Measurements from ENCODE around the gene NEU1. TPM values are rescaled to one million over a fixed set of nuclear protein-coding genes. Genes with fewer than 3 reads are reported as not detected.
"Not testable (repeated sequence)": the region's sequence is repeated elsewhere in the genome, so short reads cannot be mapped to it uniquely, and the experiment has no call there.

The NEU1 gene
- total and polyA plus RNA-seq, 8 donors: 11.3 to 60.7 (median 23.6) TPM

DNA sequence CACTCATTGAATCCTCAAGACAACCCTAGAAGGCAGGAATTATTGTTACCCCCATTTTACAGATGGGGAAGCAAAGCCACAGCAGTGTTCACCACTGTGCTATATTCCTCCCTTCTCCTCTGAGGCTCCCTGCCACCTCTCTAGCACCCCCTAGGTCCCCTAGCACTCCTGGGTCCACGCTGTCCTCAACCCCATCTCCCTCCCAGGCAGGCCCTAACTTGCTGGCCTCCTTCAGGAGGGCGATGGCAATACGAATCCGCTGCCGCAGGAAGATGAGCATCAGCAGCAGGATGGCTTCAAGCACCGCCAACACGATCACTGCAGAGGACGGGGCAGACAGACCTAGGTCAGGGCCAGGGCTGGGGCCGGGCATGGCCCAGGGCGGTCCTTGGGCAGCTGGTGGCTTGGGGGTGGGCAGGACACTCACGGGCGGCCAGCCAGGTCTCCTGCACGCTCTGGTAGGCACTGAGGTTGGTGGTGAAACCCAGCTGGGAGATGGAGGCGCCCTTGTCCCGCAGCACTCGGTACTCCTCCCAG is 7.8 kb upstream of the NEU1 start:
- peaks cover 13 to 28% (median 17%) of the 10 kb centered on the region in 4 donors for H3K4me1 ChIP-seq

GRCh38 chr6:31869343-31869742 is 6.7 kb upstream of the NEU1 start:
- DNase-seq: no peak
- intact Hi-C loops (cut with DNase I; ENCODE audit: low total_unique reads): no loop called here
- no peak for TF ChIP-seq POLR2A (IDR thresholded peaks at IDR 0.05)
- TF ChIP-seq CTCF (IDR thresholded peaks at IDR 0.05): no peak
- no peak for TF ChIP-seq EP300 (IDR thresholded peaks at IDR 0.05)
- TF ChIP-seq POLR2AphosphoS5 (IDR thresholded peaks at IDR 0.05): no peak
- Histone ChIP-seq H3K36me3 (peaks cover 12 to 72% (median 33%) of the 10 kb centered on the region in 4 donors), H3K4me3 (no peak overlapping the region), H3K4me1 (peaks cover 8 to 37% (median 14%) of the 10 kb centered on the region in 4 donors), H3K27me3 (no peaks in the 10 kb centered on the region), H3K9me3 (no peaks in the 10 kb centered on the region), H3K27ac (no peak overlapping the region)
- WGBS, 5 donors: 77 to 92% (median 87%) methylated on average over 7 to 8 of the region's 8 CpGs

More for the DNA sequence above, 7.8 kb upstream of the NEU1 start:
- H3K36me3 ChIP-seq: peaks cover 13 to 75% (median 37%) of the 10 kb centered on the region in 4 donors
- TF ChIP-seq POLR2A (IDR thresholded peaks at IDR 0.05) (no peak), EP300 (IDR thresholded peaks at IDR 0.05) (no peak), POLR2AphosphoS5 (IDR thresholded peaks at IDR 0.05) (no peak), CTCF (IDR thresholded peaks at IDR 0.05) (no peak)
- intact Hi-C loops (cut with DNase I; ENCODE audit: low total_unique reads): no loop called here
- H3K27me3 ChIP-seq: no peaks in the 10 kb centered on the region
- no peak overlapping the region for H3K27ac ChIP-seq
- H3K4me3 ChIP-seq: no peak overlapping the region
- no peaks in the 10 kb centered on the region for H3K9me3 ChIP-seq
- WGBS, 5 donors: 70 to 83% (median 81%) methylated on average over 15 to 16 of the region's 16 CpGs
- DNase-seq: no peak

GRCh38 chr6:31868658-31868971 is 6.0 kb upstream of the NEU1 start:
- H3K9me3 ChIP-seq; DNase-seq; H3K4me3 ChIP-seq; intact Hi-C loops (cut with DNase I; ENCODE audit: low total_unique reads); H3K27me3 ChIP-seq; H3K27ac ChIP-seq: not testable (repeated sequence)
- Histone ChIP-seq H3K4me1 (peaks cover 12 to 39% (median 19%) of the 10 kb centered on the region in 4 donors), H3K36me3 (peaks cover 9 to 68% (median 32%) of the 10 kb centered on the region in 4 donors)
- 60 to 96% (median 88%) methylated on average over 1 of the region's 1 CpG for WGBS, 5 donors

DNA sequence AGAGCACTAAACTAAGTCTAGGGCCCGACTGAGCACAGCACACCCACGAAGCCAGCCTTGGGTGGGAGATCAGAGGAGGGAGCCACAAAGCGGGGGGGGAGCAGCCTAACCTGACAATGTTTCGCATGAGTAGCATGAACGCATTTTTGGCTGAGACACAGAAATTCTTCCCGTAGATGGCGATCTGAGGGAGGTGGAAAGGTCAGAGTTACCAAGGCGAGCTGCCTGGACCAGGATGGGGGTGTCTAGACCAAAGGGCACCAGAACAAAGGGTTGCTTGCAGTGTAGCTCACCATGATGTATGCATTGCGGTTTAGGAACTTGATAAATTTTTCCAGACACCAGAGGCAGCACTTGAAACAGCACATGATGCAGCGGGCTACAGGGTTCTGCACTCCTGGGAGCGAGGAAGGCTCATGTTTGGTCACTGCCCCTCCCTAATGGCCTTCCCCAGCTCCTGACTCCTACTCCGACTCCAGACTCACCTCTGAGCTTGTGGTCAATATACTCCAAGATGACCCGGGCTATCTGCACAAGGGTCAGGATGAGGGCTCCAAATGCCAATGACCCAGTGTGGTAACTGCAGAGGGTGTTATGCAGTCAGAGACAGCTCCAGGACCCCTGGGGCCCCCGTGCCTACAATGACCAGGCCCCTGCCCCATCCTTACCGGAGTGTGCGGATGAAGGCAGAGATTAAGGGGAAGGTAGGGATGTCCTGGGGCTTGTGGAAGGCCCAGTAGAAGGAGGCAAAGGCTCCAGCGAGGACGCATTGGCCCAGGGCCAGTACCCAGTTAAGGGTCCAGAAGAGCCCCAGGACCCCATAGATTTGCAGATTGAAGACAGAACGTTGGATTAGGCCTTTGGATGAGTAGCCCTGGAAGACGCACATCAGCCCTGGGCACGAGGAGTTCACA is 2.8 kb upstream of the NEU1 start:
- peak in 1 of 2 donors; percentile 68 for DNase-seq
- intact Hi-C loops (cut with DNase I; ENCODE audit: low total_unique reads): no loop called here
- no peaks in the 10 kb centered on the region for H3K9me3 ChIP-seq
- no peak overlapping the region for H3K4me3 ChIP-seq
- H3K36me3 ChIP-seq: peaks cover 8 to 53% (median 23%) of the 10 kb centered on the region in 4 donors
- peak overlapping the region in 4 of 5 donors; percentile 32 to 93 (median 86) for H3K27ac ChIP-seq
- H3K4me1 ChIP-seq: peaks cover 17 to 60% (median 36%) of the 10 kb centered on the region in 4 donors
- TF ChIP-seq CTCF (IDR thresholded peaks at IDR 0.05) (no peak), POLR2AphosphoS5 (IDR thresholded peaks at IDR 0.05) (peak in 1 of 3 donors; percentile 60), EP300 (IDR thresholded peaks at IDR 0.05) (no peak), POLR2A (IDR thresholded peaks at IDR 0.05) (no peak)
- no peaks in the 10 kb centered on the region for H3K27me3 ChIP-seq
- WGBS, 5 donors: 47 to 67% (median 61%) methylated on average over 20 to 21 of the region's 21 CpGs
